H1 (cell line): Measurements from ENCODE around the gene ATP5PB. TPM values are rescaled to one million over a fixed set of nuclear protein-coding genes. Genes with fewer than 3 reads are reported as not detected.

Experiments used
- CTCF ChIA-PET: fragments of 300-600 bp; sonication (Branson Sonifier 250); formaldehyde crosslinking; loops from one replicate; lab custom pipeline; 2021; ENCODE audit not compliant: partially characterized antibody; lab: Charles Lee
- POLR2A ChIA-PET: fragments of 300-600 bp; sonication (Branson Sonifier 250); formaldehyde crosslinking; loops from one replicate; lab custom pipeline; 2021; ENCODE audit warnings: inconsistent platforms; ENCODE audit not compliant: partially characterized antibody; lab: Charles Lee
- DNase-seq, 2 experiments: peaks; one replicate each; pipeline versions ENCODE4 v3.0.0 to v3.0.0-alpha.2; 2010 to 2022; ENCODE audit warnings: low spot score in 2 of 2, low read depth in 1 of 2, mixed read lengths in 1 of 2
- FAIRE-seq: peaks from 2 replicates; lab custom pipeline; 2011; peaks lifted over from hg19 to GRCh38; lab: Jason Lieb, UNC
- H2AFZ ChIP-seq: 2 replicates; pipeline ENCODE4 v1.8.1; 2012; ENCODE audit warnings: low read length, inconsistent platforms
- H2AK5ac ChIP-seq: 2 replicates; pipeline ENCODE4 v1.6.1; 2013; ENCODE audit warnings: low read depth, low read length
- H2BK120ac ChIP-seq: replicated peaks from 2 replicates; pipeline ENCODE3; 2013; ENCODE audit warnings: low read depth, low read length, inconsistent platforms
- H2BK12ac ChIP-seq: 2 replicates; pipeline ENCODE4 v1.6.1; 2013; ENCODE audit warnings: low read depth, low read length
- H2BK15ac ChIP-seq: 2 replicates; pipeline ENCODE4 v1.6.1; 2013; ENCODE audit warnings: low read length
- H2BK20ac ChIP-seq: 2 replicates; pipeline ENCODE4 v1.6.1; 2013; ENCODE audit warnings: low read length
- H2BK5ac ChIP-seq: 2 replicates; pipeline ENCODE4 v1.6.1; 2013; ENCODE audit warnings: low read depth, low read length
- H3K14ac ChIP-seq: 2 replicates; pipeline ENCODE4 v1.6.1; 2013; ENCODE audit warnings: inconsistent platforms; ENCODE audit not compliant: insufficient read length
- H3K18ac ChIP-seq: 2 replicates; pipeline ENCODE4 v1.6.1; 2013; ENCODE audit warnings: low read length; ENCODE audit errors: extremely low read depth
- H3K23ac ChIP-seq: 2 replicates; pipeline ENCODE4 v1.6.1; 2013; ENCODE audit warnings: inconsistent platforms; ENCODE audit not compliant: insufficient read length
- H3K23me2 ChIP-seq: 2 replicates; pipeline ENCODE4 v1.6.1; 2013; ENCODE audit warnings: low read depth, low read length
- H3K27ac ChIP-seq: 2 replicates; pipeline ENCODE4 v1.6.1; 2011; ENCODE audit warnings: low read depth, low read length, inconsistent platforms
- H3K27me3 ChIP-seq, 4 experiments: replicated peaks in 1 of 4; 1 replicate in 1 of 4; 2 replicates in 3 of 4; pipeline versions ENCODE4 v1.6.1 to v1.8.1; 2011 to 2013; ENCODE audit warnings: low read length in 3 of 4, mild to moderate bottlenecking in 3 of 4, inconsistent platforms in 2 of 4, mixed read lengths in 2 of 4, moderate library complexity in 1 of 4; ENCODE audit not compliant: control insufficient read depth in 3 of 4, insufficient read depth in 3 of 4; ENCODE audit errors: extremely low read depth in 1 of 4
- H3K36me3 ChIP-seq, 4 experiments: 2 replicates each; pipeline versions ENCODE4 v1.6.1 to v1.8.1; 2011 to 2013; ENCODE audit warnings: mild to moderate bottlenecking in 4 of 4, low read length in 3 of 4, moderate library complexity in 2 of 4, control low read depth in 1 of 4, inconsistent platforms in 1 of 4; ENCODE audit not compliant: insufficient read depth in 4 of 4, control insufficient read depth in 2 of 4
- H3K4ac ChIP-seq: replicated peaks from 2 replicates; pipeline ENCODE3; 2013; ENCODE audit warnings: low read length, low read depth, mixed read lengths, inconsistent platforms; ENCODE audit not compliant: insufficient read length
- H3K4me1 ChIP-seq, 4 experiments: replicated peaks in 1 of 4; 1 replicate in 1 of 4; 2 replicates in 3 of 4; pipeline versions ENCODE4 v1.6.1 to v1.8.1; 2011 to 2013; ENCODE audit warnings: low read length in 3 of 4, inconsistent platforms in 2 of 4, mixed read lengths in 1 of 4; ENCODE audit not compliant: insufficient read depth in 4 of 4, control insufficient read depth in 3 of 4
- H3K4me2 ChIP-seq, 2 experiments: 2 replicates each; pipeline versions ENCODE4 v1.6.1 to v1.8.1; 2011 to 2013; ENCODE audit warnings: low read depth in 2 of 2, low read length in 2 of 2, control low read depth in 1 of 2, inconsistent platforms in 1 of 2, mild to moderate bottlenecking in 1 of 2; ENCODE audit not compliant: insufficient read depth in 1 of 2
- H3K4me3 ChIP-seq, 4 experiments: fragments of 200-600, 300-600 bp in 1 of 4; sonication (generic), shearing (Covaris generic), sonication (Bioruptor Twin) in 1 of 4; 2 replicates each; pipeline versions ENCODE4 v1.5.1 to v1.8.1; 2011 to 2016; ENCODE audit warnings: low read length in 4 of 4, low read depth in 3 of 4, control low read depth in 2 of 4, inconsistent platforms in 2 of 4, mild to moderate bottlenecking in 2 of 4, mixed read lengths in 1 of 4, moderate library complexity in 1 of 4; ENCODE audit not compliant: insufficient read depth in 2 of 4; ENCODE audit errors: extremely low read depth in 1 of 4
- H3K56ac ChIP-seq: replicated peaks from 2 replicates; pipeline ENCODE3; 2013; ENCODE audit warnings: low read depth, mild to moderate bottlenecking, mixed read lengths, low read length, inconsistent platforms; ENCODE audit not compliant: insufficient read length
- H3K79me1 ChIP-seq: 2 replicates; pipeline ENCODE4 v1.6.1; 2013; ENCODE audit warnings: low read depth, low read length, control low read depth
- H3K79me2 ChIP-seq, 2 experiments: 2 replicates each; pipeline versions ENCODE4 v1.6.1 to v1.8.1; 2012 to 2013; ENCODE audit warnings: low read length in 2 of 2, mild to moderate bottlenecking in 2 of 2, inconsistent platforms in 1 of 2; ENCODE audit not compliant: insufficient read depth in 2 of 2, control insufficient read depth in 1 of 2
- H3K9ac ChIP-seq, 4 experiments: replicated peaks in 1 of 4; 1 replicate in 1 of 4; 2 replicates in 3 of 4; pipeline versions ENCODE4 v1.6.1 to v1.8.1; 2011 to 2013; ENCODE audit warnings: low read depth in 3 of 4, low read length in 3 of 4, control low read depth in 2 of 4, mild to moderate bottlenecking in 2 of 4, moderate library complexity in 2 of 4, inconsistent platforms in 1 of 4; ENCODE audit errors: extremely low read depth in 1 of 4
- H3K9me3 ChIP-seq, 2 experiments: 2 replicates each; pipeline versions ENCODE4 v1.6.1 to v1.8.1; 2012 to 2013; ENCODE audit warnings: mild to moderate bottlenecking in 2 of 2, moderate library complexity in 2 of 2, control low read depth in 1 of 2, inconsistent platforms in 1 of 2, low read depth in 1 of 2, low read length in 1 of 2, mixed read lengths in 1 of 2; ENCODE audit not compliant: insufficient read depth in 2 of 2
- H4K20me1 ChIP-seq, 2 experiments: replicated peaks in 1 of 2; 2 replicates each; pipeline versions ENCODE3 to v1.8.1; 2011 to 2013; ENCODE audit warnings: inconsistent platforms in 2 of 2, low read length in 2 of 2, mild to moderate bottlenecking in 1 of 2; ENCODE audit not compliant: insufficient read depth in 2 of 2, control insufficient read depth in 1 of 2
- H4K5ac ChIP-seq: 2 replicates; pipeline ENCODE4 v1.6.1; 2013; ENCODE audit warnings: low read length, low read depth, mixed read lengths, inconsistent platforms; ENCODE audit not compliant: insufficient read length
- H4K8ac ChIP-seq: 2 replicates; pipeline ENCODE4 v1.8.0; 2013; ENCODE audit warnings: mild to moderate bottlenecking, moderate library complexity, low read length, inconsistent platforms; ENCODE audit not compliant: insufficient read depth; ENCODE audit errors: extremely low read depth
- H4K91ac ChIP-seq: replicated peaks from 2 replicates; pipeline ENCODE3; 2013; ENCODE audit warnings: low read length, mixed read lengths, inconsistent platforms; ENCODE audit not compliant: insufficient read length
- PHF8 ChIP-seq: fragments of 200-600 bp; sonication (generic); conservative IDR thresholded peaks from 2 replicates; pipeline ENCODE4 v1.7.1; 2012; ENCODE audit warnings: low read depth, mild to moderate bottlenecking, inconsistent platforms, low read length, moderate library complexity
- RFX5 ChIP-seq: IDR thresholded peaks from 2 replicates; pipeline ENCODE4 v1.6.1; 2011; ENCODE audit warnings: low read depth, low read length, improper control_type of control experiment, borderline replicate concordance
- WGBS, 2 experiments: shearing (Covaris generic) in 1 of 2; methylation state at CpG; one replicate each; pipeline versions ENCODE4 v1.1.6 to v1.1.7; 2013 to 2015; ENCODE audit warnings: low lambda C conversion rate in 2 of 2, mixed read lengths in 2 of 2, inconsistent platforms in 1 of 2, low coverage in 1 of 2, missing lambda C conversion rate in 1 of 2; ENCODE audit not compliant: insufficient replicate concordance in 2 of 2, insufficient coverage in 1 of 2, insufficient read length in 1 of 2; ENCODE audit errors: extremely low coverage in 1 of 2, missing lambda C conversion rate in 1 of 2; 5-methylcytosine and 5-hydroxymethylcytosine counted together
- polyA plus RNA-seq, 7 experiments: library from polyadenylated mRNA; depleted of rRNA in 3 of 7; stranded (reverse) in 5 of 7; unstranded in 2 of 7; fragments of >200 nt in 5 of 7; fragments of 200-250 nt in 2 of 7; gene quantifications; 1 replicate in 5 of 7; 2 replicates in 1 of 7; 4 replicates in 1 of 7; pipeline versions ENCODE4 v1.2.1 to v1.2.3, GENCODE V29; 2011 to 2013; ENCODE audit warnings: missing spikeins in 2 of 7, mixed read lengths in 2 of 7
- total RNA-seq: library from RNA; stranded (reverse); fragmentation: NEBNext Ultra II Directional; extraction: Animal tissue kit (Norgen Biotek cat#: 25700); gene quantifications from 2 replicates; pipeline ENCODE4 v1.2.1, GENCODE V29; 2021

Gene ATP5PB
- total and polyA plus RNA-seq, 2 of the 8 experiments (the other 6 are each of a cell fraction or from before 2014, with no cell fraction given): 232 to 262 TPM

DNA sequence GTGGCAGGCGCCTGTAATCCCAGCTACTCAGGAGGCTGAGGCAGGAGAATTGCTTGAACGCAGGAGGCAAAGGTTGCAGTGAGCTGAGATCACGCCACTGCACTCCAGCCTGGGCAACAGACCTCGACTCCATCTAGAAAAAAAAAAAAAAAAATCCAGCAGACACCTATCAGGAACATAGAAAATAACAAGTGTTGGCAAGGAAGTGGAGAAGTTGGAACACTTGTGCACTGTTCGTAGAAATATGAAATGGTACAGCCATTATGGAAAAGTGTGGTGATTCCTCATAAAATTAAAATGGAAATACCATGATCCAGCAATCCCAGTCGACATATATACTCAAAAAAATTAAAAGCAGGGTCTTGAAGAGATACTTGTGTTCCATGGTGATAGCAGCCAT, 12.5 kb downstream of the ATP5PB start:
- peaks cover 9 to 49% (median 32%) of the 10 kb centered on the region in 4 experiments; a peak in 7 of 8 replicates for H3K36me3 ChIP-seq
- H2BK5ac ChIP-seq: no peak overlapping the region
- POLR2A ChIA-PET: interaction anchor here (0.7 to 2.2 kb wide), 3 partner anchors 9 to 92 kb away, joined by 3 to 13 read pairs (median 5); partner anchors contain the start of gene WDR77
- H3K27ac ChIP-seq: no peak overlapping the region
- H2AK5ac ChIP-seq: no peak overlapping the region
- no peak overlapping the region for H3K56ac ChIP-seq
- H4K5ac ChIP-seq: no peak overlapping the region
- H4K20me1 ChIP-seq: no peaks in the 10 kb centered on the region
- no peak overlapping the region for H2BK120ac ChIP-seq
- H2BK20ac ChIP-seq: no peak overlapping the region
- H3K9ac ChIP-seq: no peak overlapping the region
- H3K4me3 ChIP-seq: no peak overlapping the region
- DNase-seq: no peak
- no peak overlapping the region for H3K4me2 ChIP-seq
- WGBS, 2 experiments: 84% methylated on average over 6 of the region's 6 CpGs; no CpG with 5 or more reads in 1 of the 2 experiments
- no peak overlapping the region for H4K8ac ChIP-seq
- no peak for FAIRE-seq
- no peaks in the 10 kb centered on the region for H3K79me2 ChIP-seq
- H2BK15ac ChIP-seq: no peak overlapping the region
- H3K79me1 ChIP-seq: no peaks in the 10 kb centered on the region
- H2BK12ac ChIP-seq: no peak overlapping the region
- no peak overlapping the region for H3K14ac ChIP-seq
- H2AFZ ChIP-seq: no peak overlapping the region
- no peaks in the 10 kb centered on the region for H3K23me2 ChIP-seq
- no peak overlapping the region for H4K91ac ChIP-seq
- H3K9me3 ChIP-seq: no peaks in the 10 kb centered on the region
- H3K18ac ChIP-seq: no peak overlapping the region
- no peaks in the 10 kb centered on the region for H3K27me3 ChIP-seq
- no peak overlapping the region for H3K23ac ChIP-seq
- CTCF ChIA-PET: interaction anchor here (0.6 kb wide), 1 partner anchor 635 kb away, joined by 4 read pairs; no protein-coding TSS in a partner anchor
- no peak overlapping the region for H3K4ac ChIP-seq
- H3K4me1 ChIP-seq: no peaks in the 10 kb centered on the region
- TF ChIP-seq RFX5 (no peak), PHF8 (no peak)
